C4-2B (cell line): ENCODE data around the gene C16orf87.

ENCODE experiments used
- ZFX ChIP-seq: fragments of 450-650 bp; IDR thresholded peaks from 2 replicates; pipeline ENCODE4 v1.6.1; 2017
- TF ChIP-seq, protein P1 (sequence below): fragments of 450-650 bp; conservative IDR thresholded peaks from 2 replicates; pipeline ENCODE4 v1.5.1; 2017; ENCODE audit warnings: mild to moderate bottlenecking

DNA sequence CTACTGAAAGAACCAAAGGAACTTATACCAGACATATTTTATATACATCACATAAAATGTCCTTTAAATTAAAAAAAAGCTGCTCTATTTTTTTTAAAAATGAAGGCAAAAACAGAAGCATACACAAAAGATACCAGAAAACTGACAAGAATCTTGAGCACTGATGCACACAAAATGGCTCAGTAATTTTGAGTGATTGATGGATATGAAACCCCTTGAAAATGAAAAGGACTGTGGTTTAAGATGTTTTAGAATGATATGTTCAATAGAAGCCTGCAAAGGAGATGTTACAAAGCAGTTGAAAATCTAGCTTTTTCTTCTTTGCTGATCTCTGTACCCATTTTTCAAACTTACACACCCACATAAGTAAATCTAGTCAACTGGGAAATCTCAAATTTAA is 2.7 kb downstream of the C16orf87 start:
- TF ChIP-seq, protein P1, sequence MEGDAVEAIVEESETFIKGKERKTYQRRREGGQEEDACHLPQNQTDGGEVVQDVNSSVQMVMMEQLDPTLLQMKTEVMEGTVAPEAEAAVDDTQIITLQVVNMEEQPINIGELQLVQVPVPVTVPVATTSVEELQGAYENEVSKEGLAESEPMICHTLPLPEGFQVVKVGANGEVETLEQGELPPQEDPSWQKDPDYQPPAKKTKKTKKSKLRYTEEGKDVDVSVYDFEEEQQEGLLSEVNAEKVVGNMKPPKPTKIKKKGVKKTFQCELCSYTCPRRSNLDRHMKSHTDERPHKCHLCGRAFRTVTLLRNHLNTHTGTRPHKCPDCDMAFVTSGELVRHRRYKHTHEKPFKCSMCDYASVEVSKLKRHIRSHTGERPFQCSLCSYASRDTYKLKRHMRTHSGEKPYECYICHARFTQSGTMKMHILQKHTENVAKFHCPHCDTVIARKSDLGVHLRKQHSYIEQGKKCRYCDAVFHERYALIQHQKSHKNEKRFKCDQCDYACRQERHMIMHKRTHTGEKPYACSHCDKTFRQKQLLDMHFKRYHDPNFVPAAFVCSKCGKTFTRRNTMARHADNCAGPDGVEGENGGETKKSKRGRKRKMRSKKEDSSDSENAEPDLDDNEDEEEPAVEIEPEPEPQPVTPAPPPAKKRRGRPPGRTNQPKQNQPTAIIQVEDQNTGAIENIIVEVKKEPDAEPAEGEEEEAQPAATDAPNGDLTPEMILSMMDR = no peak
- TF ChIP-seq ZFX = no peak
